GM12878 (cell line): ENCODE measurements around the gene ANKS1A. TPM values are rescaled to one million over a fixed set of nuclear protein-coding genes. Genes with fewer than 3 reads are reported as not detected.

Experiments
- ATAC-seq: fragments of 200-7000 bp; cut with Tn5 transposase; 3 replicates; pipeline ENCODE4 v1.9.1; 2020; ENCODE audit warnings: mild to moderate bottlenecking, moderate library complexity
- BruUV-seq: library from RNA; stranded (reverse); fragments of 400-500 nt; replicated peaks from 2 replicates; lab custom pipeline; 2021; lab: Mats Ljungman, UMichigan
- CTCF ChIA-PET: fragments of 300-600 bp; sonication (Branson Sonifier 250); formaldehyde crosslinking; extraction: SDS; loops from one replicate; lab custom pipeline; 2021; ENCODE audit warnings: inconsistent platforms; lab: Yijun Ruan, JAX
- POLR2A ChIA-PET: fragments of 350-600 bp; formaldehyde crosslinking; extraction: SDS; loops from one replicate; lab custom pipeline; 2021; ENCODE audit warnings: inconsistent platforms; lab: Charles Lee
- RAD21 ChIA-PET: fragments of 300-600 bp; sonication (Branson Sonifier 250); formaldehyde crosslinking; loops from one replicate; lab custom pipeline; 2023; ENCODE audit warnings: antibody characterized with exemption; ENCODE audit not compliant: unreplicated experiment; lab: Charles Lee
- SMC1A ChIA-PET: fragments of 300-600 bp; sonication (Branson Sonifier 250); formaldehyde crosslinking; loops from one replicate; lab custom pipeline; 2023; ENCODE audit not compliant: unreplicated experiment, uncharacterized antibody; lab: Charles Lee
- DNase-seq: peaks from one replicate; pipeline ENCODE4 v3.0.0-alpha.2; 2011; ENCODE audit warnings: low read depth, low spot score
- FAIRE-seq: peaks from 3 replicates; lab custom pipeline; 2011; peaks lifted over from hg19 to GRCh38; lab: Jason Lieb, UNC
- H2AFZ ChIP-seq: 2 replicates; pipeline ENCODE4 v1.6.0; 2011; ENCODE audit warnings: low read depth, low read length, control low read depth; ENCODE audit not compliant: control insufficient read depth
- H3K27ac ChIP-seq: 2 replicates; pipeline ENCODE4 v1.5.1; 2011; ENCODE audit warnings: control low read depth; ENCODE audit not compliant: control insufficient read depth, insufficient read depth
- H3K27me3 ChIP-seq, 2 experiments: replicated peaks in 1 of 2; 2 replicates each; pipeline versions ENCODE4 v1.6.0 to v1.6.1; 2011; ENCODE audit warnings: low read length in 1 of 2; ENCODE audit not compliant: control insufficient read depth in 2 of 2, insufficient read depth in 2 of 2
- H3K36me3 ChIP-seq, 2 experiments: 2 replicates each; pipeline ENCODE4 v1.5.1; 2011; ENCODE audit warnings: low read length in 1 of 2; ENCODE audit not compliant: control insufficient read depth in 2 of 2, insufficient read depth in 2 of 2
- H3K4me1 ChIP-seq: 2 replicates; pipeline ENCODE4 v1.6.1; 2011; ENCODE audit warnings: mild to moderate bottlenecking, low read length, moderate library complexity, mixed read lengths; ENCODE audit not compliant: control insufficient read depth, insufficient read depth
- H3K4me2 ChIP-seq: 2 replicates; pipeline ENCODE4 v1.6.0; 2011; ENCODE audit warnings: control low read depth; ENCODE audit not compliant: control insufficient read depth, insufficient read depth
- H3K4me3 ChIP-seq: fragments of 200-600 bp; sonication (generic); 2 replicates; pipeline ENCODE4 v1.5.1; 2016
- H3K79me2 ChIP-seq: 2 replicates; pipeline ENCODE4 v1.6.0; 2011; ENCODE audit warnings: low read length; ENCODE audit not compliant: control insufficient read depth, insufficient read depth
- H3K9ac ChIP-seq: 2 replicates; pipeline ENCODE4 v1.8.0; 2011; ENCODE audit warnings: low read length, control low read depth, mixed read lengths; ENCODE audit not compliant: control insufficient read depth, insufficient read depth
- H3K9me3 ChIP-seq: replicated peaks from 3 replicates; pipeline ENCODE4 v1.5.1; 2011; ENCODE audit warnings: mild to moderate bottlenecking, low read length; ENCODE audit not compliant: control insufficient read depth, insufficient read depth
- H4K20me1 ChIP-seq: 2 replicates; pipeline ENCODE4 v1.6.0; 2011; ENCODE audit not compliant: control insufficient read depth, insufficient read depth
- BMI1 ChIP-seq: fragments of 450-650 bp; IDR thresholded peaks from 2 replicates; pipeline ENCODE4 v1.6.1; 2016; ENCODE audit warnings: mild to moderate bottlenecking, moderate library complexity, borderline replicate concordance
- EGR1 ChIP-seq, 2 experiments: IDR thresholded peaks; 1 replicate in 1 of 2; 2 replicates in 1 of 2; pipeline ENCODE4 v1.6.1; 2011 to 2012; ENCODE audit warnings: low read depth in 2 of 2, low read length in 2 of 2, borderline replicate concordance in 1 of 2, mild to moderate bottlenecking in 1 of 2, moderate library complexity in 1 of 2
- FOS ChIP-seq: IDR thresholded peaks from 3 replicates; pipeline ENCODE4 v1.6.1; 2011; ENCODE audit warnings: borderline replicate concordance; ENCODE audit not compliant: insufficient read length; ENCODE audit errors: extremely low read depth
- SMARCA5 ChIP-seq: fragments of 450-650 bp; IDR thresholded peaks from 2 replicates; pipeline ENCODE4 v1.6.1; 2017; ENCODE audit warnings: mild to moderate bottlenecking
- WGBS: methylation state at CpG from one replicate; pipeline ENCODE4 v1.1.6; 2016; ENCODE audit warnings: low lambda C conversion rate; ENCODE audit not compliant: insufficient replicate concordance, insufficient coverage; ENCODE audit errors: missing lambda C conversion rate; 5-methylcytosine and 5-hydroxymethylcytosine counted together
- in situ Hi-C: fragments of 300-500 bp; cut with MboI; formaldehyde crosslinking; loops from 9 replicates; pipeline ENCODE4 v1.14.3; 2018; ENCODE audit warnings: mixed read lengths
- intact Hi-C: fragments of 100-400 bp; cut with micrococcal nuclease; formaldehyde crosslinking; loops from one replicate; pipeline ENCODE4 v1.14.2; 2022; ENCODE audit not compliant: unreplicated experiment
- polyA plus RNA-seq, 11 experiments: library from polyadenylated mRNA; depleted of rRNA in 4 of 11; unstranded in 6 of 11; stranded (reverse) in 5 of 11; fragments of >200 nt; fragmentation: Nextera tagmentation in 4 of 11; fragmentation: Illumina TruSeq in 1 of 11; extraction: Ambion mirVana in 4 of 11; extraction: Trizol in 1 of 11; gene quantifications; 1 replicate in 1 of 11; 2 replicates in 10 of 11; pipeline versions ENCODE4 v1.2.1 to v1.2.3, GENCODE V29; 2011 to 2016; ENCODE audit warnings: inconsistent platforms in 2 of 11, missing spikeins in 2 of 11, low read depth in 1 of 11
- total RNA-seq, 4 experiments: library from RNA; depleted of rRNA in 3 of 4; stranded (reverse); fragments of >200 nt in 3 of 4; fragmentation: Illumina TruSeq in 1 of 4; extraction: Trizol in 1 of 4; gene quantifications; 2 replicates each; pipeline versions ENCODE4 v1.2.1 to v1.2.3, GENCODE V29; 2013 to 2021
- TF ChIP-seq, protein P1 (sequence below): fragments of 450-650 bp; IDR thresholded peaks from 2 replicates; pipeline ENCODE4 v1.6.1; 2016; ENCODE audit warnings: mild to moderate bottlenecking

ANKS1A gene
- total and polyA plus RNA-seq, 10 of the 15 experiments (the other 5 are each of a cell fraction or from before 2014, with no cell fraction given), result 0.60 to 7.0 (median 3.0) TPM

DNA sequence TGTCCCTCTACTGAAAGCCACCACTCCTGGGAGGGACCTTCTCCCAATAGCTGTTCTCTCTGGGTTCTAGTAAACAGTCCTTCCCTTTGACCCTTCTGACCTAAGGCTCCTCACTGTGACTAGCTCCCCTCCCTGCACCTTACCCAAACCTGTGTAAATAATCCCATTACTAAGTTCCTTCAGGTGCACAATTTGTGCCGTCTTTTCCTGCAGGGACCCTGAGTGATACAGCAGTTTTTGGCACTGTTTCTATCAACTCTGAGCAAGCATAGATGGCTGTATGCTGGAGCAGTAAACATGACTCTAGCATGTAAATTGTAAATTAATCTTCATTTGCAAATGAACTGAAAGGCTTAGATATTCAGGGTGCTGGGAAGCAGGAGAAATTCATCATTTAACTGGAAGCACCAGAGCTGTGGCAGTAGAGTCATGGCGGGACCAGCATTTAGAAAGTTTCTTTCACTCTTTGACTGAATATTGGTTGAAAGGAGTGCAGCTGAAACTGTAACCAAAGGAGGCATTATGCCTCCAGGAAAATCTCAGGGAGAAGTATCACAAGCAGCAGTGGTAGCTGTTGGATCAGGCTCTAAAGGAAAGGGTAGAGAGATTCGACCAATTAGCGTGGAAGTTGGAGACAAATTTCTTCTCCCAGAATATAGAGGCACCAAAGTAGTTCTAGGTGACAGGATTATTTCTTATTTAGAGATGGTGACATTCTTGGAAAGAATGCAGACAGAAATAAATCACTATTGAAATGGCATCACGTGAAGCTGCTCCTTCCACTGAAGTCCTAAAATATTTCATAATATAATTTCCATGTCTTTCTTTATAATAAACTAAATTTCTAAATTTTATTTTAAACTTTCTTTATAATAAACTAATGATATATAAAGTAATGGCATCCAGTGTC, 134.3 kb downstream of the ANKS1A start:
- Histone ChIP-seq H3K36me3 (no peaks in the 10 kb centered on the region; a peak in 1 of 4 replicates), H3K27me3 (no peaks in the 10 kb centered on the region), H4K20me1 (no peaks in the 10 kb centered on the region), H2AFZ (no peak overlapping the region), H3K27ac (no peak overlapping the region), H3K79me2 (no peaks in the 10 kb centered on the region), H3K4me3 (no peak overlapping the region), H3K9me3 (no peaks in the 10 kb centered on the region), H3K9ac (no peak overlapping the region), H3K4me2 (no peak overlapping the region), H3K4me1 (no peaks in the 10 kb centered on the region)
- 89% methylated on average over 5 of the region's 5 CpGs for WGBS
- ChIA-PET RAD21 (no interaction called here), POLR2A (no interaction called here), CTCF (interaction anchor here (1.2 kb wide), 1 partner anchor 182 kb away, joined by 4 read pairs; no protein-coding TSS in a partner anchor), SMC1A (interaction anchor here (1.4 to 2.7 kb wide), 3 partner anchors 8 to 17 kb away, joined by 3 to 8 read pairs (median 4); no protein-coding TSS in a partner anchor)
- DNase-seq (no peak), FAIRE-seq (no peak), ATAC-seq (no peak)
- intact Hi-C loops, result no loop called here
- BruUV-seq, result no TSS peak
- TF ChIP-seq SMARCA5, result no peak
- no peak for TF ChIP-seq BMI1
- no peak for TF ChIP-seq EGR1 (IDR thresholded peaks at IDR 0.05; ENCODE audit: borderline replicate concordance in 1 of 2, low read depth in 2 of 2, low read length in 2 of 2)
- TF ChIP-seq, protein P1, sequence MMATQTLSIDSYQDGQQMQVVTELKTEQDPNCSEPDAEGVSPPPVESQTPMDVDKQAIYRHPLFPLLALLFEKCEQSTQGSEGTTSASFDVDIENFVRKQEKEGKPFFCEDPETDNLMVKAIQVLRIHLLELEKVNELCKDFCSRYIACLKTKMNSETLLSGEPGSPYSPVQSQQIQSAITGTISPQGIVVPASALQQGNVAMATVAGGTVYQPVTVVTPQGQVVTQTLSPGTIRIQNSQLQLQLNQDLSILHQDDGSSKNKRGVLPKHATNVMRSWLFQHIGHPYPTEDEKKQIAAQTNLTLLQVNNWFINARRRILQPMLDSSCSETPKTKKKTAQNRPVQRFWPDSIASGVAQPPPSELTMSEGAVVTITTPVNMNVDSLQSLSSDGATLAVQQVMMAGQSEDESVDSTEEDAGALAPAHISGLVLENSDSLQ, result no peak
- no peak for TF ChIP-seq FOS
- in situ Hi-C loops, result no loop called here
